ENCODE results near the gene UBE4B.
"Not testable (repeated sequence)": the region's sequence is repeated elsewhere in the genome, so short reads cannot be mapped to it uniquely, and the experiment has no call there.

The UBE4B gene

GRCh38 chr1:10170239-10170574 lies 137.4 kb downstream of the UBE4B start:
- no peak for DNase-seq (ENCODE audit: low read depth in 2 of 3, low spot score in 2 of 3)

- DNase-seq (ENCODE audit: low read depth in 2 of 3, low spot score in 2 of 3): no peak
Observed at GRCh38 chr1:10171105-10171767, 138.5 kb downstream of the UBE4B start.

GRCh38 chr1:10171995-10172669 lies 139.4 kb downstream of the UBE4B start:
- DNase-seq (ENCODE audit: low read depth in 2 of 3, low spot score in 2 of 3): no peak

GRCh38 chr1:10173582-10173981 lies 140.8 kb downstream of the UBE4B start:
- peak in 1 of 3 experiments; percentile 7 for DNase-seq (ENCODE audit: low read depth in 2 of 3, low spot score in 2 of 3)

- DNase-seq (ENCODE audit: low read depth in 2 of 3, low spot score in 2 of 3): no peak
Observed at GRCh38 chr1:10177876-10178275, 145.1 kb downstream of the UBE4B start.

GRCh38 chr1:10178597-10179405 lies 146.0 kb downstream of the UBE4B start:
- no peak for DNase-seq (ENCODE audit: low read depth in 2 of 3, low spot score in 2 of 3)

GRCh38 chr1:10179406-10180091 lies 146.8 kb downstream of the UBE4B start:
- no peak for DNase-seq (ENCODE audit: low read depth in 2 of 3, low spot score in 2 of 3)

- no peak for DNase-seq (ENCODE audit: low read depth in 2 of 3, low spot score in 2 of 3)
Observed at GRCh38 chr1:10181154-10181553, 148.4 kb downstream of the UBE4B start.

GRCh38 chr1:10185759-10186158 lies 153.0 kb downstream of the UBE4B start:
- DNase-seq (ENCODE audit: low read depth in 2 of 3, low spot score in 2 of 3): no peak

- DNase-seq (ENCODE audit: low read depth in 2 of 3, low spot score in 2 of 3): no peak
Observed at GRCh38 chr1:10186331-10187025, 153.7 kb downstream of the UBE4B start.

- no peak for DNase-seq (ENCODE audit: low read depth in 2 of 3, low spot score in 2 of 3)
Observed at GRCh38 chr1:10187026-10187334, 154.2 kb downstream of the UBE4B start.

- DNase-seq (ENCODE audit: low read depth in 2 of 3, low spot score in 2 of 3): no peak
Observed at GRCh38 chr1:10188133-10188650, 155.4 kb downstream of the UBE4B start.

GRCh38 chr1:10189659-10190058 lies 156.9 kb downstream of the UBE4B start:
- DNase-seq (ENCODE audit: low read depth in 2 of 3, low spot score in 2 of 3): no peak

- DNase-seq (ENCODE audit: low read depth in 2 of 3, low spot score in 2 of 3): no peak
Observed at GRCh38 chr1:10192263-10192662, 159.5 kb downstream of the UBE4B start.

GRCh38 chr1:10193288-10193687 lies 160.5 kb downstream of the UBE4B start:
- DNase-seq (ENCODE audit: low read depth in 2 of 3, low spot score in 2 of 3): no peak

- DNase-seq (ENCODE audit: low read depth in 2 of 3, low spot score in 2 of 3): no peak
Observed at GRCh38 chr1:10195570-10195969, 162.8 kb downstream of the UBE4B start.

GRCh38 chr1:10196976-10197375 lies 164.2 kb downstream of the UBE4B start:
- DNase-seq (ENCODE audit: low read depth in 2 of 3, low spot score in 2 of 3): no peak

GRCh38 chr1:10200620-10201019 lies 167.9 kb downstream of the UBE4B start:
- no peak for DNase-seq (ENCODE audit: low read depth in 2 of 3, low spot score in 2 of 3)

- DNase-seq (ENCODE audit: low read depth in 2 of 3, low spot score in 2 of 3): no peak
Observed at GRCh38 chr1:10204003-10204642, 171.4 kb downstream of the UBE4B start.

GRCh38 chr1:10205206-10205605 lies 172.4 kb downstream of the UBE4B start:
- DNase-seq (ENCODE audit: low read depth in 2 of 3, low spot score in 2 of 3): not testable (repeated sequence)
